GM19395 (cell line): ENCODE measurements around the gene ELP6.
"Not testable (repeated sequence)": the region's sequence is repeated elsewhere in the genome, so short reads cannot be mapped to it uniquely, and the experiment has no call there.

ENCODE experiments used
- ATAC-seq: cut with Tn5 transposase; IDR thresholded peaks from one replicate; pipeline ENCODE4 v1.9.1; 2021; ENCODE audit warnings: mild to moderate bottlenecking, moderate library complexity; ENCODE audit not compliant: unreplicated experiment

The ELP6 gene

DNA sequence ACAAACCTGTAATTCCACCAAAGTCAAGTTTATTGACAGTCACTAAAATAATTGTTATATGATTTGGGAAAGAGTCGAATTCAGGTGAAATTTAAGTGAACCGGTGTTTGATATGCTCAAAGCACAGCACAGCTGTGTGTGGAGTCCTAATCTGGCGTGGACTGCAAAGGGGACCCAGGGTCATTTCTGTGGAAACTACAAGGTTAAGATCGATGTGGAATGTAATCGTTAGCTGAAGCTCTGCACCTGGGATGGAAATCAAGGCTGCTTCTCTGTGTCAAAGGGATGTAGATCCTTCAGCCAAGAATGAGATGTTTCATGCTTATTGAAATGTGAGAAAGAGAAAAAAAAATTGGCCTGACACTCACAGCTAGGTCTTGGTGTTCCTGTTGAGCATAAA lies 1.6 kb upstream of the ELP6 start:
- no peak for ATAC-seq

DNA sequence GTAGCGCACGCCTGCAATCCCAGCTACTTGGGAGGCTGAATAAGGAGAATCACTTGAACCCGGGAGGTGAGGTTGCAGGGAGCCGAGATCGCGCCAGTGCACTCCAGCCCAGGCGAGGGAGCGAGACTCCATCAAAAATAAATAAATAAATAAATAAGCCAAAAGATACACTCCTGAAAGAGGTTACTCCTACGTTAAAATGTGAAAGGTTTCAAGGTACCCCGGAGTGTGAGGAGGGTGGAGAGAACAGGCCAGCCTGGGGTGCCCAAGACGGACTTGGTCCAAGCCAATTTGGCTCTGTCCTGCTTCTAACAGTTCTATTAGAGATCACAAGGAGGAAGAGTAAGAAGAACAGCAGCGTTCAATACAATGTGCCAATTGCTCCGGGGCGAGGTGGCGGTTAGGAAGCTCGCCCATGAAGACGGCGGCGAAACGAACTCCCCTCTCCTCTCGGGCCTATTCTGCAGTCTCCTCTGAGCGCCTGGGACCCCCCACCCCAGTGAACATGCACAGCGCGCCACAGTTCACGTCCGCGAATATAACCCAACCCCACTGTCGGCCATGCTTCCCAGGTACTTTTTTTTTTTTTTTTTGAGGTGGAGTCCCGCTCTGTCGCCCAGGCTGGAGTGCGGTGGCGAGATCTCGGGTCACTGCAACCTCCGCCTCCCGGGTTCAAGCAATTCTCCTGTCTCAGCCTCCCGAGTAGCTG lies 942 bp downstream of the ELP6 start:
- ATAC-seq, result peak; percentile 21

DNA sequence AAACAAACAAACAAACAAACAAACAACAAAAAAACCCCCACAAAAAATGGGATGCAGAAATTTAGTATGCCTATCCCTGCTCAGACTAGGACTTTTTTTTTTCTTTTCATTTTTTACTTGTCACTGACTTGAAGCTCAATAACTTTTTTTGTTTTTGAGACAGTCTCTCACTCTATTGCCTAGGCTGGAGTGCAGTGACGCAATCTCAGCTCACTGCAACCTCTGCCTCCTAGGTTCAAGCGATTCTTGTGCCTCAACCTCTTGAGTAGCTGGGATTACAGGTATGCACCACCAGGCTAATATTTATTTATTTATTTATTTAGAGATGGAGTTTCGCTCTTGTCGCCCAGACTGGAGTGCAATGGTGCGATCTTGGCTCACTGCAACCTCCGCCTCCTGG lies 8.2 kb downstream of the ELP6 start:
- not testable (repeated sequence) for ATAC-seq

DNA sequence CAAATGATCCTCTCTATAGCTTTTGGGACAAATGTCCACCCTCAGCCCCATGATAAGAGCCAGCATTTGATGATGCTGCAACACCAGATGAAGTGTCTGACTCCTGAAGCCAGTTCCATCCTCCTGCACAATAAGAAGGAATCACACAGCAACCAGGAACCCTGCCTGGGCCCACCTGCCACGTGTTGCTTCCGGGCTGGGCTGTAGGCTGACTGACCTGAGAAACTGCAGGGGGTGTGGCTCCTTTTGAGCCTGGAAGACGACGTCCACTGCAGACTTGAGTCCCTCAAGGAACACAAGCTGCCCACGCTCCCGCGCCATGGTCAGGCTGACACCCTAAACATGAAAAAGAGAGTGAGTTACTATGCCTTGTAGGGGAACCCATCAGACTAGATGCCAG lies 9.4 kb downstream of the ELP6 start:
- no peak for ATAC-seq

GRCh38 chr3:47503033-47503432 lies 10.5 kb downstream of the ELP6 start:
- no peak for ATAC-seq

DNA sequence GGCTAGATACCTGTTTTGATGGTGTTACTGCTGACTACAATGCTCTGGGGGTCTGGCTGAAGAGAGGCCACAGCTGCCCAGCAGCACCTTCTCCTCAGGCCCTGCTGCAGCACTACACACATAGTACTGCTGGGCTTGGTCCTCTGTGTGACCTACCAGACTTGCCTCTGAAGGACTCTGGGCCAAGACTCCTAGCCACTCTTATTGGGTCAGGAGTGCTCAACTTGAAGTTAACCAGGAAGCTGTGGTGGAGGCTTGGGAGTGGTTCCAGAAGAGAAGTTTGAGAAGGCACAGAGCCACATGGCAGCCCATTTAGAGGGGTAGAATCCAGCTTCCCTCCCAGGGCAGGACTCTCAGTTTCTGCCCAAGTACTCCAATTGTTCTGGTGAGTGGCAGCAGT lies 16.6 kb downstream of the ELP6 start:
- ATAC-seq, result no peak

DNA sequence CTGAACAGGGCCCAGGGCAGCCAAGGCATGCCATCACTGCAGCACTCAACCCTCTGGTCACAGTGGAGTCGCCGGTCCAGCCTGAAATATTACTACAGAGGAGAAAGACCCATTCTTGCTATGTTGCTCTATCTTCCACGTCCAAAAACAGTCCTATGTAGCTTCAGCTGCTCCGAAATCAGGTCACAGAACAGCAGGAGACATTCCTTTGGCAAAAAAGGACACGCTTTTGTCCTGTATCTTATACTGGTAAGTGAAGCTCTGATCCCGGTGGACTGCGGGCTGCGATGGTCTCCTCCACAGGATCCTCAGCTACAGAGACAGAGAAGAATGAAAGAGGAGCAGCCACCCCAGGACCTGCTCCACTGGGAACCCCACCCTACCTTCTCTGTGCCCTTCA lies 17.6 kb downstream of the ELP6 start:
- ATAC-seq, result no peak

- ATAC-seq, result no peak
Measured at GRCh38 chr3:47495111-47495510, 18.4 kb downstream of the ELP6 start.

GRCh38 chr3:47491777-47492176 lies 21.7 kb downstream of the ELP6 start:
- ATAC-seq, result no peak

GRCh38 chr3:47491186-47491585 lies 22.3 kb downstream of the ELP6 start:
- no peak for ATAC-seq

DNA sequence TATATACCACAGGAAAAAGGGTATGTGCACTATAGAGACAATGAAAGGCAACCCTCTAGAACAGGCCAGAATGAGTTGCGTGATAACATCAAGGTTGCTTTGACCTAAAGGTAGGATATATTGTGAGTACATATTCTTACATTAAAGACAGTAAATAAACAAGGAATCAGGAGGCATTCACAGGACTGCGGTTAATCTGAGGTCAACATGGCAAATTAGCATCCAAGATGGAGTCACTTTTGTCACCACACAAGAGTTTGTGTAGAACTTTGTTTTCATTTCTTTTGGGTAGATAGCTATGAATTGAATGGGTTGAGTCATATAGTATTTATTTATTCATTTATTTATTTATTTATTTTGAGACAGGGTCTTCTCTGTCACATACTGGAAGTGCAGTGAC lies 26.2 kb downstream of the ELP6 start:
- no peak for ATAC-seq

GRCh38 chr3:47485812-47486211 lies 27.7 kb downstream of the ELP6 start:
- no peak for ATAC-seq

DNA sequence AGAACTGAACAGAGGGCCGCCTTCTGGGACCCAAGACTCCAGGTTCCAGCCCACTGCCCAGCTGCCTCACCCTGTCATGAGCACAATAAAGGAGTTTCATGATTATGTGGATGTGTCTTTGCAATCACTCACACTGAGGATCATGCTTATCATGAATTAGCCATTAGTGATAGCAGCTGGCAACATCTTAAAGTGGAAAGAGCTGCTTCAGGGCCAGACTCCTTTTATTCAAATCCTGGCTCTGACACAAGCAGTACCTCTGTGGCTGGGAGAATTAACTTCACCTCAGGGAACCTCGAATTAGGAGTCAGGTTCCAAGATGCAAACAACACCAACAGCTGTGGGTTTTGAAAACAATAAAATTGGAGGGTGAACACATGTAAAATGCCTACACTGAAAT lies 31.1 kb downstream of the ELP6 start:
- ATAC-seq, result no peak

GRCh38 chr3:47481763-47482162 lies 31.7 kb downstream of the ELP6 start:
- ATAC-seq, result not testable (repeated sequence)

DNA sequence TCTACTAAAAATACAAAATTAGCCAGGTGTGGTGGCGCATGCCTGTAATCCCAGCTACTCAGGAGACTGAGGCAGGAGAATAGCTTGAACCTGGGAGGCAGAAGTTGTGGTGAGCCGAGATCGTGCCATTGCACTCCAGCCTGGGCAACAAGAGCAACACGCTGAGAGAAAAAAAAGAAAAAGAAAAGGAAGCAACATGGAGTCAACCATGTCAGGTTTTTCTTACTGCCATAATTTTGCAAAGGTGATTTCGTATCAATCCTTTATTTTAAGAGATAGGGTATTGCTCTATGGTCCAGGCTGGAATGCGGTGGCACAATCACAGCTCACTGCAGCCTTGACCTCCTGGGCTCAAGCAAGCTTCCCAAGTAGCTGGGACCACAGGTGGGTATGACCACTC lies 33.2 kb downstream of the ELP6 start:
- not testable (repeated sequence) for ATAC-seq

- ATAC-seq, result no peak
Measured at GRCh38 chr3:47479826-47480160, 33.7 kb downstream of the ELP6 start.

- no peak for ATAC-seq
Measured at GRCh38 chr3:47478022-47478421, 35.5 kb downstream of the ELP6 start.

GRCh38 chr3:47476644-47477199 lies 36.8 kb downstream of the ELP6 start:
- ATAC-seq, result no peak

DNA sequence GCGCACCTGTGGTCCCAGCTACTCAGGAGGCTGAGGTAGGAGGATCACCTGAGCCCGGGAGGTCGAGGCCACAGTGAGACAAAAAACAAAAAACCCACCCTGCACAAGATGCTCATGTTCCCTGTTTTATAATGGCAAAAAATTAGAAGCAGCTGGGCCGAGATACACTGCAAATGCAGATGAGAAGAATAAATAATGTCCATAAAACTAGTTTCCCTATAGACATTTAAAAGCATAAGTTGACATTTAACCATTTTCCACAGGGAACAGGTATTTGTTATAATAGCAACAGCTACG lies 37.2 kb downstream of the ELP6 start:
- ATAC-seq, result no peak

DNA sequence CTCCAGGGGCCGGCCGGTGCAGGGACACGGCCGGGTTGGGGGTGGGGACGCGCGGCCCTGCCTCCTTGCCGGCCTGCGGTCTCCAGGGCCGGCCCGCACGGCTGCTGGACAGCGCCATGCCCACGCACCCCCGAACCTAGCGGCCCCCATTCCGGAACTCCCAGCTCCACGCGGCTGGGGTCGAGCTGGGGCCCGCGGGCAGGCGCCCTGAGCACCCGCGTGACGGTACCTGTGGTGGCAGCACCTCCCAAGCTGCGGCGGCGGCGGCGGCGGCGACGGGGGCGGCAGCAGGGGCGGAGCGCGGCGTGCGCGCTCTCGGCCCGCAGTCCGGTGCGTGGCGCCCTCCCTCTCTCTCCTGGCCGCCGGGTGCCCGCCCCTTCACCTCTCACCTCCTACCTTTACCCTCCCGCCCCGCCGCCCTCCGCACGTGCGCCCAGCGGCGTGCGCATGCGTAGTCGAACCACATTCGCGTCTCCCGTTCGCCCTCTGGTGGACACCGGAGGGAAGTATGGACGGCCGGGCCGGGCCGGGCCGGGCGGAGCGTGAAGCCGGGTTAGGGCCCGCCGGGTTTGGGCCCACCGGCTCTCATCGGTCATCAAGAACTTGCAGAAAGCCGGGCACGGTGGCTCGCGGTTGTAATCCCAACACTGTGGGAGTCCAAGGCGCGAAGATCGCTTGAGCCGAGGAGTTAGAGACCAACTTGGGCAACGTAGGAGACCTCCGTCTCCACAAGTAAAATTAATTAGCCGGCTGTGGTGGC lies 37.8 kb downstream of the ELP6 start, which contains the start of gene SCAP:
TSS of gene SCAP (minus strand) at position 372 of the 760 bp plus-strand sequence. CDS start 32,948 bp downstream, outside the sequence.
- peak; percentile 80 for ATAC-seq

- no peak for ATAC-seq
Measured at GRCh38 chr3:47475029-47475569, 38.4 kb downstream of the ELP6 start.

- no peak for ATAC-seq
Measured at GRCh38 chr3:47473391-47473790, 40.1 kb downstream of the ELP6 start.
